GM10248 (cell line): ENCODE measurements around the gene TRPV4.

Experiments
- CTCF ChIA-PET: fragments of 300-600 bp; sonication (Branson Sonifier 250); formaldehyde crosslinking; extraction: SDS; loops from one replicate; lab custom pipeline; 2021; ENCODE audit warnings: antibody characterized with exemption; lab: Yijun Ruan, JAX
- POLR2A ChIA-PET: fragments of 350-650 bp; sonication (Branson Sonifier 250); formaldehyde crosslinking; extraction: SDS; loops from one replicate; lab custom pipeline; 2020; ENCODE audit warnings: antibody characterized with exemption; lab: Yijun Ruan, JAX
- DNase-seq: peaks from one replicate; pipeline ENCODE4 v3.0.0; 2012; ENCODE audit errors: extremely low spot score
- CTCF ChIP-seq: IDR thresholded peaks from 2 replicates; pipeline ENCODE4 v1.5.1; 2012; ENCODE audit warnings: mild to moderate bottlenecking, low read depth; ENCODE audit errors: extremely low read depth, missing control alignments, control extremely low read depth

TRPV4 gene

GRCh38 chr12:109878749-109879148 lies 45.6 kb upstream of the TRPV4 start:
- CTCF ChIA-PET, result interaction anchor here (1.0 to 4.3 kb wide), 4 partner anchors 10 to 74 kb away, joined by 3 to 31 read pairs (median 4); no protein-coding TSS in a partner anchor
- POLR2A ChIA-PET, result no interaction called here
- no peak for TF ChIP-seq CTCF
- no peak for DNase-seq

GRCh38 chr12:109878247-109878625 lies 45.0 kb upstream of the TRPV4 start:
- POLR2A ChIA-PET, result no interaction called here
- CTCF ChIA-PET, result interaction anchor here (1.2 to 4.3 kb wide), 3 partner anchors 10 to 73 kb away, joined by 3 to 31 read pairs (median 6); no protein-coding TSS in a partner anchor
- no peak for TF ChIP-seq CTCF
- DNase-seq, result no peak

GRCh38 chr12:109877504-109878246 lies 44.5 kb upstream of the TRPV4 start:
- ChIA-PET POLR2A (no interaction called here), CTCF (interaction anchor here (1.2 to 4.3 kb wide), 3 partner anchors 11 to 33 kb away, joined by 3 to 31 read pairs (median 12); no protein-coding TSS in a partner anchor)
- DNase-seq, result no peak
- TF ChIP-seq CTCF, result no peak

GRCh38 chr12:109876406-109876805 lies 43.2 kb upstream of the TRPV4 start:
- CTCF ChIA-PET, result interaction anchor here (1.0 to 4.3 kb wide), 5 partner anchors 14 to 448 kb away, joined by 3 to 31 read pairs (median 3); no protein-coding TSS in a partner anchor
- no peak for DNase-seq
- POLR2A ChIA-PET, result no interaction called here
- TF ChIP-seq CTCF, result no peak

GRCh38 chr12:109875572-109876131 lies 42.5 kb upstream of the TRPV4 start:
- no peak for DNase-seq
- ChIA-PET CTCF (interaction anchor here (1.0 to 4.3 kb wide), 5 partner anchors 13 to 447 kb away, joined by 3 to 31 read pairs (median 3); no protein-coding TSS in a partner anchor), POLR2A (no interaction called here)
- no peak for TF ChIP-seq CTCF

- no peak for TF ChIP-seq CTCF
- DNase-seq, result no peak
- CTCF ChIA-PET, result interaction anchor here (1.0 to 2.2 kb wide), 3 partner anchors 12 to 30 kb away, joined by 3 to 6 read pairs (median 4); no protein-coding TSS in a partner anchor
- POLR2A ChIA-PET, result interaction anchor here (0.7 kb wide), 1 partner anchor 1560 kb away, joined by 4 read pairs; no protein-coding TSS in a partner anchor
Measured at GRCh38 chr12:109873653-109874052, 40.5 kb upstream of the TRPV4 start.
